Measurements from ENCODE around the gene STK10.

DNA sequence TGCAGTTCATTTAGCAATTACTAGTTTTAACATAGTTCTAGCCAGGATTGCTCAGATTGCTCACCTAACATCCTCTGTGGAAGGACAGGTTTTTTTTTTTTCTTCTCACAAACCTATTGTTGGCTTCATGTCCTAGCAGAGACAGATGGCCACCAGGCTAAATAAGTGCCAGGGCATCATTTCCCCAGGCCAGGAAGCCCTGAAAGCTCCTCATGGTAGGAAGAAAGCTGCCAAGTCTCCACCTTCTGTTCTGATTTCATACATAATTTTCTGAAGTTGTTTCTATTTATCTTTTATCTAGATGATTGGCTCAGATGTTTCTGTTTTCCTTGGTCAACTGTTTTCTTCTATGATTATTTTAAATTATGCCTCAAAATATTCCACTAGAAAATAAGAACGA lies 37.0 kb upstream of the STK10 start:
- TF ChIP-seq, protein P1, sequence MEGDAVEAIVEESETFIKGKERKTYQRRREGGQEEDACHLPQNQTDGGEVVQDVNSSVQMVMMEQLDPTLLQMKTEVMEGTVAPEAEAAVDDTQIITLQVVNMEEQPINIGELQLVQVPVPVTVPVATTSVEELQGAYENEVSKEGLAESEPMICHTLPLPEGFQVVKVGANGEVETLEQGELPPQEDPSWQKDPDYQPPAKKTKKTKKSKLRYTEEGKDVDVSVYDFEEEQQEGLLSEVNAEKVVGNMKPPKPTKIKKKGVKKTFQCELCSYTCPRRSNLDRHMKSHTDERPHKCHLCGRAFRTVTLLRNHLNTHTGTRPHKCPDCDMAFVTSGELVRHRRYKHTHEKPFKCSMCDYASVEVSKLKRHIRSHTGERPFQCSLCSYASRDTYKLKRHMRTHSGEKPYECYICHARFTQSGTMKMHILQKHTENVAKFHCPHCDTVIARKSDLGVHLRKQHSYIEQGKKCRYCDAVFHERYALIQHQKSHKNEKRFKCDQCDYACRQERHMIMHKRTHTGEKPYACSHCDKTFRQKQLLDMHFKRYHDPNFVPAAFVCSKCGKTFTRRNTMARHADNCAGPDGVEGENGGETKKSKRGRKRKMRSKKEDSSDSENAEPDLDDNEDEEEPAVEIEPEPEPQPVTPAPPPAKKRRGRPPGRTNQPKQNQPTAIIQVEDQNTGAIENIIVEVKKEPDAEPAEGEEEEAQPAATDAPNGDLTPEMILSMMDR (IDR thresholded peaks at IDR 0.05; ENCODE audit: borderline replicate concordance, extremely low read depth, low read length, poor library complexity, severe bottlenecking) = no peak
- no peak for TF ChIP-seq EZH2 (IDR thresholded peaks at IDR 0.05; ENCODE audit: borderline replicate concordance, low read depth, low read length, severe bottlenecking)
